OCI-M2 (cell line): ENCODE data around the gene GCSAM.

ENCODE experiments used
- DNase-seq: peaks from one replicate; lab custom pipeline; 2025; ENCODE audit not compliant: unreplicated experiment; lab: John Stamatoyannopoulos, UW

Gene GCSAM

GRCh38 chr3:112129925-112130637 lies 3.0 kb downstream of the GCSAM start:
- no peak for DNase-seq

- DNase-seq: no peak
These were observed 4.0 kb downstream of the GCSAM start for GRCh38 chr3:112128843-112129727.

GRCh38 chr3:112127522-112128494 lies 5.2 kb downstream of the GCSAM start:
- DNase-seq: no peak

- no peak for DNase-seq
These were observed 6.5 kb downstream of the GCSAM start for GRCh38 chr3:112126511-112126911.

- no peak for DNase-seq
These were observed 8.0 kb downstream of the GCSAM start for GRCh38 chr3:112124907-112125607.

- DNase-seq: no peak
These were observed 9.5 kb downstream of the GCSAM start for GRCh38 chr3:112123548-112123947.

GRCh38 chr3:112122870-112123269 lies 10.2 kb downstream of the GCSAM start:
- no peak for DNase-seq

- no peak for DNase-seq
These were observed 11.2 kb downstream of the GCSAM start for GRCh38 chr3:112121577-112122547.

- DNase-seq: no peak
These were observed 12.8 kb downstream of the GCSAM start for GRCh38 chr3:112119962-112120836.

- DNase-seq: no peak
These were observed 15.0 kb downstream of the GCSAM start for GRCh38 chr3:112117841-112118571.

- DNase-seq: no peak
These were observed 15.6 kb downstream of the GCSAM start for GRCh38 chr3:112117415-112117814.

- no peak for DNase-seq
These were observed 16.3 kb downstream of the GCSAM start for GRCh38 chr3:112116748-112117186.

GRCh38 chr3:112115806-112116383 lies 17.2 kb downstream of the GCSAM start:
- DNase-seq: no peak

- no peak for DNase-seq
These were observed 17.8 kb downstream of the GCSAM start for GRCh38 chr3:112115161-112115739.

- no peak for DNase-seq
These were observed 18.4 kb downstream of the GCSAM start for GRCh38 chr3:112114576-112115160.

- no peak for DNase-seq
These were observed 21.2 kb downstream of the GCSAM start for GRCh38 chr3:112111785-112112402.
